Fibroblast of skin of scalp (primary cell): Measurements from ENCODE around the gene FSTL5.
"Not testable (repeated sequence)": the region's sequence is repeated elsewhere in the genome, so short reads cannot be mapped to it uniquely, and the experiment has no call there.

ENCODE experiments used
- DNase-seq: peaks from one replicate; pipeline ENCODE4 v3.0.0-alpha.2; 2013

The FSTL5 gene

DNA sequence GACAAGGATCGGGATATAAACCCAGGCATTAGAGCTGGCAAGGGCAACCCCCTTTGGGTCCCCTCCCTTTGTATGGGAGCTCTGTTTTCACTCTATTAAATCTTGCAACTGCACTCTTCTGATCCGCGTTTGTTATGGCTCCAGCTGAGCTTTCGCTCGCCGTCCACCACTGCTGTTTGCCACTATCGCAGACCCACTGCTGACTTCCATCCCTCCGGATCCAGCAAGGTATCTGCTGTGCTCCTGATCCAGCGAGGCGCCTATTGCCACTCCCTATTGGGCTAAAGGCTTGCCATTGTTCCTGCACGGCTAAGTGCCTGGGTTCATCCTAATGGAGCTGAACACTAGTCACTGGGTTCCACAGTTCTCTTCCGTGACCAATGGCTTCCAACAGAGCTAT lies 59.9 kb downstream of the FSTL5 start:
- DNase-seq, result not testable (repeated sequence)

DNA sequence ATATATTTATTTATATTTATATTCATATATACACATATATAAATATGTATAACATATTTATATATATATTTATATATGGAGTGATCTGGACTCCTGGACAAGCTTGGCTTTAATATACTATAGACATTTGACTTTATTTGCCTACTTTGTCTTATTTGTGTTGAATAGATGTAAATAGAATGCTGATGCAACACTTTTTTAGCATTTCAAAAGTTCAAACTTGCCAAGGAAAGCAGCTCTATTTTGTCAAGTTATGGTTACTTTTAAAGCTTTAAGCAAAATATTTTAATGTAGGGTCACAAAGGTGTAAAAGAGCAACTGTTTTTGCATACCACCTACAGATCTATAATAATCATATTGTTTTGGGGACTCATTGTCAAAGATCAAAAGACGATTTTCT lies 61.1 kb downstream of the FSTL5 start:
- DNase-seq, result no peak

DNA sequence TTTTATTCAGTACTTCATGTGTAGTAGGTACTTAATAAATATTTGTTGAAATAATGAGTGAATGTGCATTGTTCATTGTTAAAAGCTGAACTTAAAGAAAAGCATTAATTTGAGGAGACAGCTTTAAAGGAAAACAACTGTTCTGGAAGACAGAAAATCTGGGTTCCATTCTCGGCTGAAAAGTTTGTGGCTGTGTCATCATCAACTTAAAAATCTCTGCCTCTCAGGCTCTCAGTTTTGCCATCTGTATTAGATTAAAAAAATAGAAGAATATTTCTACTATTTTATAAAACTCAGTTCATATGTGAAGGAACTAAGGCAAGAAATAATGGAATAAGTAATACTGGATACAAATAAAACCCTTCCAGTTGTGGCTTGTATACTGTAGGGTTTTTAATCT lies 62.5 kb downstream of the FSTL5 start:
- peak; percentile 8 for DNase-seq

DNA sequence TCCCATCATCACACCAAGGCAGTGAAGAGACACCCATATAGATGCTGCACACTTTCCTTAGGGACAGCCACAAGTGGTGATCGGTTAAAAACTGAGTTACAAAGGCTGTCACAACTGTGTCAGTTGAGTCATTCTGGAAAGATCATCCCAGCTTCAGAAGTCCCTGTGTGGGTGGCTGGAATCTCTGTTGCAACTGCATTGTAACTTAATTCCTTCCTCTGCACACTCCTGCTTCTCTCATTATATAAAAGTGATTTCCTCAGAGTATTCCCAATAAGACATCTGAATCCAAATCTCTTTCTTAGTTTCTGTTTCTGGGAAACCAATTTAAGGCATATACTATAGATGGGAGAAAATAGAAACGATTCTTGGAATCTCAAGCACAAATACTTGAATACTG lies 88.1 kb downstream of the FSTL5 start:
- DNase-seq, result peak; percentile 4

DNA sequence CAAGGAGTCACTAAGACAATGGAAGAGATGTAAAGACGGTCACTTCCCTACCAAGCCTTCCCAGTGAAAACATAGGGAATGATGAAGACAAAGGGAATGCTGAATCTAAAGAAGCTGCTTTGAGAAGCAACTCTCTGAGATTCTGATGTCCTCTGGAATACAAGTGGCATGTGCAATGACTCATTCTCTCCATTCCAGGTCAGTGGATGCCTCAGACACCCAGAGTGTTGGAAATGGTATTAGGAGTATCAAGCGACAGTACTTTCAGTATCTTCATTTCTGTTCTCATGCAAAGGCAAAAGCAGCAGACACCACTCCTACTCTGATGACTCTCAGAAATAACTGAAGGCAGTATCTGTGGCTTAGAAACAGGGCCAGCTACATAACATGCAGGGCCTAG lies 102.6 kb downstream of the FSTL5 start:
- peak; percentile 76 for DNase-seq

DNA sequence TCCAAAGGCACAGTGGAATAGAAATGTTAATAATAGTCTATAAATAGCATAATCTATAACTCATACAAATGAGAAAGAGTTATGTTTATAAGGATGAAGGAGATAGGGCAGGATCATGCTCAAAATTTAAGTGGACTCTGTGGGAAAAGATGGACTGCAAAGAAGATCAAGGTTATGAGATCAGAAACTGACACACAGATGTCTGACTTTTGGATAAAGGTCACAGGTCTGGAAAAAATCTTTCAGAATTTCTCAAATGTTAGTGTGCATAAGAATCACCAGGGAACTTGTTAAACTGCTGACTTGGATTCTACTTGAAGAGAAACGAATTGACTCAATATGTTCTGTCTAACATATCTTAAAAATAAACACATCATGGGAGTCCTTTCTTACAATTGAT lies 104.1 kb downstream of the FSTL5 start:
- no peak for DNase-seq

DNA sequence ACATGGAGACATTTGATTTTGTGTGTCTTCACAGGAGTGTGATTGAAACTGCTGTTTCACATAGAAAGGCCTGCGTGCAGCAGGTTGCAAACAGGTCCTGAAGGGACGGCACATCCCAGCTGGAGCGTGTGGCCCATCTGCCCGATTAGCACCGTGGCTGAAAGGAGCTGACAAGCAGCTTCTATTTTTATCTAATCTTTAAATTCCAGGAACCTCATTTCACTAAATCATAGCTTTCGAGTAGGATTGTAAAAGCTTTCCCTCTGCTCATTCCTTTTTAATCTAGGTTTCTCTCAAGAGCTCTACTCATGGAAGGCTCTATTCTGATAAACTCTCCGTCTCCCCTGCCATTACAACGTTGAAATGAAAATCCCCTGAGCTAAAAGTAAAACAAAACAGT lies 106.8 kb downstream of the FSTL5 start:
- DNase-seq, result no peak

DNA sequence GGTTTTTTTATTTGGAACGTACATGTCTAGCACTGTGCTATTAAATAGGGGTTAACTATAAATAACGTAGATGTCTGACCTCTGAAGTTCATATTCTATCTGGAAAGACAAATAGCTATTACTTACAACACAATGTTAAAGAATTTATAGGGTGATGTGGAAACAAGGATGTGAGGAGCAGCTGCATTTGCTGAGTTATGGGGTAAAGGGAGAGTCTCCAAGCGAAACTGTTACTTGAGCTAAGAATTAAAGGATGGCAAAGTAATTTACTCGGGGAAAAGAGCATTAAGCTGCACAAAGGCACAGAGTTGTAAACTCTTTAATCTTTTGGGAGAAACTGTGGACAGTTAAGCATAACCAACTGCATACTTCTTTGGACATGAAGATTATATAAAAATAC lies 117.7 kb downstream of the FSTL5 start:
- DNase-seq, result no peak

DNA sequence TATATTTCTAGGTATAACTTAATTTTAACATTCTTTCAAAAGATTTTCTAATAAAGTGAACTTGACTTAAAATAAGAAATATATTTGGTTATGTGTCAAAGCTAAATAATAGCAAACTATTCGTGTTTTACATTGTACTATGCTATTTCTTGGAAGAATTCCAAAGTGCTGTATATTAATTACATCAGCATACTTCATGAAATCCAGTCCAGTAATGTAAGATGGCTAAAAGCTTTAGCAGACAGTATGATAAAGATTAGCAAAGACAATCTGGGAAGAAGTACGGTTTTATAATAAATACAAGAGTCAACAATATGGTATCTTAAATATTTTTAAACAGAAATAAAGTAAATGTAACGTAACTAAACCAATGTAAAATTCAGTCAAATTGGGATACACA lies 125.7 kb downstream of the FSTL5 start:
- no peak for DNase-seq

DNA sequence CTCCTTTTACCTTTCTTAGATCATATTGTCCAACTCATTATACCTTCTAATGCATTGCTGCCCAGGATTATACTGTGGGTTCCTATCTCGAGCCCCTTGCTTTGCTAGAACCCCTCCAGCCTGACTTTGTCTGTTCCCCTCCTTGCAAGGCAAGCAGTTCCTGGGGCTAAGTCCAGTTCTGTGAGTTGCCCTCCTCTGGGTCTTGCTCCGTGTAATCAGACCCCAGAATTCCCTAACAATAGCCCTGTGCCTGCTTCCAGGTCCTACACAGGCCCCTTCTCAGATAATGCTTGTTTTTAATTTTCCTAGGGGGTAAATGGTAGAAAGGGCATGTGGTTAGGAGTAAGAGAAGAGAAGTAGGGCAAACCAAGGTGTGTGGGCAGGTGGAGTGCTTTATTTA lies 145.9 kb downstream of the FSTL5 start:
- DNase-seq, result no peak

DNA sequence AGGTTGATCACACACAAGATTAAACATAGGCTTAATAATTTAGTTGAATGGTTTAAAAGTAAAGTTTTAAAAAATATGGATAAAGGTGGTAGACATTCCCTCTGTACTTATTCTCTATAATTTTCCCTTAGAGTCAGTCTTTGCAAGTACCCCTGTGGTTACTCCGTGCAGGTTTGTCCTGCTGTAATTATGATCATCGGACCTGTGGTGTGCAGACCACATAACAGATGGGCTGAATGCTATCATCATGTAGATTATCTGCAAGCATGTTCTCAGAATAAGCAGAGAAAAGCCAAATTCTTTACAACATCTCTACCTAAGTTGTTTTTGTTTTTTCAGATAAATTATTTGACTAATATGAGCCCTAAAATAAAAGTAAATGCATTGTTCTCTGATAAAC lies 146.8 kb downstream of the FSTL5 start:
- no peak for DNase-seq

DNA sequence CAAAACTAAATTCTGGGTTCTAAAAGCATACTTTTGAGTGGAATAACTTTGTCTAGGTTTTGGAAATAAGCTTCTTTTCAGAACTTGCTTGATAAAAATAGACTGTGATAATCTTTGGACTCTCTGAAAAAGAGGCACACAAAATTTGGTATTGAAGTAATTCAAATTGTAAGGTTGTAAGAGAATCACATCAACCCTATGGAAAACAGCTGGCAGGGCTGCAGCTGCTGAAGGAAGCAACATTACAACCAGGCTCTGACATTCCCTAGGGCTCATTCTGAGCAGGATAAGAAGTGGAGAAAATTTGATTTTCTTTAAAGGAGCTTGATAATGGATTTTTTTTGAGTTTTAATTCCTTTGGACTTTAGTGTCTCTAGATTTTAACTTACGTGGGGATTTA lies 147.6 kb downstream of the FSTL5 start:
- DNase-seq, result no peak

DNA sequence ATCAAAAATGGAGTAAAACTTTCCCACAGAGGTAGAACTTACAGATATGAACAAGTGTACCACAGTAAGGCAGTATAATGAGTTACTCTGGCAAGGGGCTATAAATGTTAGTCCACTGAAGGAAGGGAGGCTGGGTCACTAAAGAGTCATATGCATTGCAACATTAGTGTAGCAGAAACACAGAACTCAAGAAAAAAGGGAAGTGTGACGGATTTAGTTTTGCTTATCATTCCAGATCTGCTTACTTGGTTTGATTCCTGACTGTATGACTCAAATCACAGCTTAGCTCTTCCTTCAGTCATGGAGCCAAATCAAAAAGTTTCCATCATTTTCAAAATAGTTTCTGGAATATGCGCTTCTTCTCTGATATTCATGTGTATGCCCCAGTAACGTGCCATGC lies 148.7 kb downstream of the FSTL5 start:
- peak; percentile 8 for DNase-seq

DNA sequence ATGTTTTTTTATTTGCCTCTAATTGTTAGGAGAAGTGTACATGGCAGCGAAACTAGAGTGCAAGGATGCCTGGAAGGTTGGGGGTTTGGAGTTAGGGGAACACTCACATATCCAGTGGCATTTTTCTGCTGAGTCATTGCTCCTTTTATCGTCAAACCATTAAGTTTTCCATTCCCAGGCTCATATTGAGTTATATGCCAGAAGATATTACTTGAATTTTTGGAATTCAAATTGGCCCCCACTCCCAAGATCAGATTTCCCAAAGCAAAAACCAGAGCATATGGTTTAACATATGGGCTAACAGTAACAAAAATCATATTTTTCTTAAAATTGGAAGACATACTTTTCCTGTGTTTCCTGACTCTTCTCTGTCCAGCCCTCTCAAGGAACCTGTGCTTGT lies 152.7 kb downstream of the FSTL5 start:
- DNase-seq, result peak; percentile 64

DNA sequence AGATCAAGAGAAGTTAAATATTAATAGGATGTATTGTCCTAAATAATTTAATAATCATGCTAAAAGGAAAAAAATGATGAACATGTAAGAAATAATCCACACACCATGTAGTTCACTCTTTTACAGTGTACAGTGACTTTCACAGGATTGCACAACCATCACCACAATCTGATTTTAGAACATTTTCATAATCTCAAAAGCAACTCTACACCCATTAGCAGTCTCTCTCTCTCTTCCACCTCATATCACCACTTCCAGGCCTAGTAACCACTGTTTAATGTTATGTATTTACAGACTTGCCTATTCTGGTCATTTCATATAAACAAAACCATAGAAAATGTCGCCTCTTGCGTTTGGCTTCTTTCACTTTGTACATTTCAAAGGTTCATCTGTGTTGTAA lies 153.4 kb downstream of the FSTL5 start:
- peak; percentile 7 for DNase-seq

DNA sequence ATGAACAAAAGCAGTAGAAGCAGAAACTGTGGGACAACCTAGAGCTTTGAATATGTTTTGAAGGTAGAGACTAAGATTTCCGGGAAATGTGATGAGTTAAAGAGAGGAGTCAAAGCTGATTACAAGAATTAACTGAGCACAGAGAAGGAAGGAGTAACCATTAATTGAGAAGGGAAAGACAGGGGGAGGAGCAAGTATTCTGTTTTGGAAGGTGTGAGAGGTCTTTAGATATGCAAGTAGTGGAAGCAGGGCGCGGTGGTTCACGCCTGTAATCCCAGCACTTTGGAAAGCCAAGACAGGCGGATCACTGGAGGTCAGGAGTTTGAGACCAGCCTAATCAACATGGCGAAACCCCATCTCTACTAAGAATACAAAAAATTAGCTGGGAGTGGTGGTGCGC lies 171.5 kb downstream of the FSTL5 start:
- no peak for DNase-seq

DNA sequence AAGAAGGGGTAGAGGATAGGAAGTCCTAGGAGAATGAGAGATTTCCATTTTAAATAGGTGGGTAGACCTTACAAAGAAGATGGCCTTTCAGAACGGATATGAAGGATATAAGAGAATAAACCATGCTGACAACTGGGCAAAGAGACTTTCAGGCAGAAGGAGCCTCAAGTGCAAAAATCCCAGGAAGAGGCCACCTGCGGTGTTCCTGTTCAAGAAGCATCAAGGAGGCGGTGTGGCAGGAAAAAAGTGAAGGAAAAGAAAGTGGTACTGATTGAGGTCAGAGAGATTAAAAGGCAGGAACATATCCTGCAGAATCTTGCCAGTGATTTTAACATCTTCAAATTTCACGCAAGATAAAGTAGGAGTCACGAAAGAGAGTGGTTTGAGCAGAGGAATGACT lies 172.0 kb downstream of the FSTL5 start:
- no peak for DNase-seq

DNA sequence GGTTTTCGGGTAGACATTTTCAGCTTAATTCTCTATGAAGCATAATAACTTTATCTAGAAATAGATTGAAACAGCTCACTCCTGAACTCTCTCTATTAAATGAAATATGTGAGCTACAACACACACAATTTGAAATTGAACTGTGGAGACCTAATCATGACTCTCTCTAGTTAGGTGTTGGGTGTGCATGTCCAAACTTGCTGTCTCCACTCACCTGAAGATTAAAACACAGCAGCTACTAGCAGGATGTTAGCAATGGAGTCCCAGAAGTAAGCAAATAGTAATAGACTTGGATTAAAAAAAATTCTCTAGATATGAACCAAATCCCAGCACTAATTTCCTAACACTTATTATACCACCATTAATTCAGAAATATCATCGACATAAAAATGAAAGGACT lies 173.1 kb downstream of the FSTL5 start:
- no peak for DNase-seq

DNA sequence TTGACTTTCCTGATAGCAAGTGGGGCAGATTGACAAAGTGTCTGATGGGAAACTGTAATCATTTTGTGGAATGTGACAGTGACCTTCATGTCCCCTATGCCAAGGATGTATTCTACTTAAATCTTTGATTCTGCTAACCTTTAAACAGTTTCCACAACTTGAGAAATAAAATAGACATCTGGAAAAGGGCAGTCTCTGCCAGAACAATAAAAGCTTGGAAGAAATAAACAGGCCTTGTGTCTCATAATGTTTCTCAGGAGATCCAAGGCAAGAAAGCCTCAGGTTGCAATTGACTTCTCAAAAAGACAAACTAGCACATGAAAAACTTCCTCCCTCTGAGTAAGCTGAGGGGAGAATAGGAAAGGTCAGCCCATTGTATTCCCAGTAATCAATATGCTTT lies 174.9 kb downstream of the FSTL5 start:
- DNase-seq, result no peak

DNA sequence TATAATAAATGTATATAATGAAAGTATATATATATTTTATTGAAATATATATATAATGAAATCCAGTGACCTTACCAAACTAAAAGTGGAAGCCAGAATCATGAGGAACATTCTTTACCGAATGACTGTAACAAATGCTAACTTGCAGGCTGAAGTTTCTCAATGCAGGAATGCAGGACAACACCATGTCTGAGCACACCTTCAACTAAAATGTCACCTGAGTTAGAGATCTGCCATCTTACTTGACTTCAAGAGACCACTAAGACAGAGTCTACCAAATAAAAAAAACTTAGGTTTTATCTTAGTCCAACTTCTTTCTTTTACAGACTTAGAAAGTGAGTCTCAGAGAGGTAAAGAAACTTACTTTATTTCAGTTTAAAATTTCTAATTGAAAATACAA lies 176.2 kb downstream of the FSTL5 start:
- no peak for DNase-seq

DNA sequence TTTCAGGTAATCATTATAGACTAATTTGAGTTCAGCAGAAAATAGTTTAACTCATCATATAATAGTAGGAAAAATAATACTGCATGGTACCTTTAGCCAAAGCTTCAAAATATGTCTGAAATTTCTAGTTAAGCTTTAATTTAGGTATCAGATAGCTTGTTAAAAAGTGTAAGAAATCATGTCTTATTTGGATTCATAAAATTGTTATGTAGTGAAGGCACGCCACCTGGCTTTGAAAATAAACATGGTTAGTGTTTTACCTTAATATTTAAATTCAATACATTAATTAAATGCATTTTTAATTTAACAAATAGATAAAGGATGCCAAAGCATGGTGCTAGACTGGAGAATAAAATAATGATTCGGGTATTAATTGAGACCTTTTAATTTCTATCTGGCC lies 211.4 kb downstream of the FSTL5 start:
- DNase-seq, result no peak

DNA sequence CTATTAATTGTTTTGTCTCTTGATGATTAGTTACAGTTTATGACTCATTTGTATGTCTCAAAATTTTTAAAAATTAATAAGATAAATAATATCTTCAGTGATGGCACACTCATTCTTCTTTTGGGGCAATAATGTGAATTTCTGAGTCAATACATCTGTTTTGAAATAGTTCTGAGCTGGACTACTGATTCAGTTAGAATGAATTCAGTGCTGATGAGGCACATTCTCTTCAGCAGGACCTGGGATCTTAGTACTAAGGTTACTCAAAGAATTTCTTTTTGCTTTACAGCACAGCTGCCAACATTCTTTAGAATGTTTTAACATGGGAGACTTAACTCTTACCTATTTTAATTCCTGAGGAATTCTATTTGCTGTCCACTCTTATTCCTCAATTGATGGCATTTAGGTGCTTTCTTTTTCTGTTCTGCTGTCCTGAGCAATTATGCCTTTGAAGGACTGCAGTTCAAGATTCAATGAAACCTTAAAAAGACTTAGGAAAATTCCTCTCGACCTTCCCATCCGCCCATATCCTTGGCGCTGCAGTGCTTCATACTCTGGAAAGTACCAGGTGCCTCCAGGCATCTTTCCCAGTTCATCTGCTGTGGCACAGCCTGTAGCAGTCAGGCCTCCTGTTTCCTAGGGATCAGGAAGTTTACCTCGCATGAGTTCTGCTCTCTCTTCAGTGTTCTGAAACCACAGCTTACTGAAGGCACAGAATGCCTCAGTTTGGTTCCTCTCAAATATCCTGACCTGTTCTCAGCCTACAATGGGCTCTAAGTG lies 213.7 kb downstream of the FSTL5 start:
- DNase-seq, result peak; percentile 48

DNA sequence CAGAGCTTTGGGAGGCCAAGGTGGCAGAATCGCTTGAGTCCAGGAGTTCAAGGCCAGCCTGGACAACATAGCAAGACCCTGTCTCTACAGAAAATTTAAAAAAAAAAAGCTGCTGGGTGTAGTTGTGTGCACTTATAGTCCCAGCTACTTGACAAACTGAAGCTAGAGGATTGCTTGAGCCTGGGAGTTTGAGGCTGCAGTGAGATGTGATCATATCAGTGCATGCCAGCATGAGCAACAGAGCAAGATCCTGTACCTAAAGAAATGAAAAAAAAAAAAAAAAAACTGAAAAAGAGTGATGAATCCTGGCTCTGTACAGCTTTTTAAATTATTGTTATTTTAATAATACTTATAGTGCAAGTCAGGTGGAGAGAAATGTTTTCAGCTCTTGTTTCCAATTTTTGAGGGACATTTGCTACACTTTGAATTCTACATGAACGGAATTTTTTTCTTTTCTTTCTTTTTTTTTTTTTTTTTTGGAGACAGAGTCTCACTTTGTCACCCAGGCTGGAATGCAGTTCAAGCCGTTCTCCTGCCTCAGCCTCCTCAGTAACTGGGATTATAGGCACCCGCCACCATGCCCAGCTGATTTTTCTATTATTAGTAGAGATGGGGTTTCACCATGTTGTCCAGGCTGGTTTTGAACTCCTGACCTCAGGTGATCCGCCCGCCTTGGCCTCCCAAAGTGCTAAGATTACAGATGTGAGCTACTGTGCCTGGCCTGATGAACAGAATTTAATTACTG lies 215.6 kb downstream of the FSTL5 start:
- no peak for DNase-seq

DNA sequence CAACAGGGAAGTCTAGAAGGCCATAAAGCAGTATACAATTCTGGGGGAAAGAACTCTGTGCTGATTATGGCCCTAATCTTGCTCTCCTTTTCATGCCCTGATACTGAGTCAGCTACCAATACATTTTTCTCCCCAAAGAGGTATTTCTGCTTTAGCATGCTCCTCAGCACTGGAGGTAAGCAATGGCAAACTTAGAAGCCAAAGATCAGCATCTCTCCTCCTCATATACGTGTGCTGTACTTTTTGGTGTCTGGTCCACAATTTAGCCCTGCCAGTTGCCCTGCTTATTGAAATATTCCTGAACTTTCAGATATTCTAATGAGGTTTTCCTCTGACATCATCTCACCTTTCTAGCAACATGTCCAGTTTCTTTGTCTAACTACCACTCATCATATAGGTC lies 226.2 kb downstream of the FSTL5 start:
- DNase-seq, result no peak
